Skeletal muscle tissue (tissue), 4 donors: ENCODE data around the gene C19orf18. TPM values are rescaled to one million over a fixed set of nuclear protein-coding genes. Genes with fewer than 3 reads are reported as not detected.
A peak's percentile ranks its signal among the peaks of the same experiment; 100 is the strongest.
"Not testable (repeated sequence)": the region's sequence is repeated elsewhere in the genome, so short reads cannot be mapped to it uniquely, and the experiment has no call there.

ENCODE experiments used
- H3K27ac ChIP-seq: one replicate; pipeline ENCODE4 v1.7.0; 2013; ENCODE audit warnings: mild to moderate bottlenecking, low read depth, low read length, inconsistent platforms
- H3K27me3 ChIP-seq, 3 donors: one replicate each; pipeline ENCODE4 v1.7.0; 2013; ENCODE audit warnings: low read length in 3 of 3; ENCODE audit not compliant: control insufficient read depth in 3 of 3, insufficient read depth in 3 of 3
- H3K36me3 ChIP-seq, 3 donors: one replicate each; pipeline ENCODE4 v1.7.0; 2013; ENCODE audit warnings: low read length in 3 of 3; ENCODE audit not compliant: control insufficient read depth in 3 of 3, insufficient read depth in 3 of 3
- H3K4me1 ChIP-seq, 3 donors: one replicate each; pipeline ENCODE4 v1.7.0; 2013; ENCODE audit warnings: low read length in 3 of 3, mild to moderate bottlenecking in 3 of 3; ENCODE audit not compliant: control insufficient read depth in 3 of 3, insufficient read depth in 3 of 3
- H3K4me3 ChIP-seq, 3 donors: one replicate each; pipeline ENCODE4 v1.7.0; 2013; ENCODE audit warnings: low read length in 3 of 3
- H3K9ac ChIP-seq, 3 donors: one replicate each; pipeline ENCODE4 v1.7.0; 2013; ENCODE audit warnings: low read length in 3 of 3, mild to moderate bottlenecking in 3 of 3, moderate library complexity in 2 of 3, low read depth in 1 of 3
- H3K9me3 ChIP-seq, 3 donors: one replicate each; pipeline ENCODE4 v1.7.0; 2013; ENCODE audit warnings: low read length in 3 of 3; ENCODE audit not compliant: control insufficient read depth in 3 of 3
- total RNA-seq: library from RNA; depleted of rRNA; stranded (reverse); fragments of >200 nt; gene quantifications from one replicate; pipeline ENCODE4 v1.2.3, GENCODE V29; 2014
- donor health status: Osteomylitis.

The C19orf18 gene
- not detected for total RNA-seq

GRCh38 chr19:57974434-57974833 is at the start of gene C19orf18:
Gene C19orf18 (minus strand): TSS chr19:57974534. CDS start chr19:57974432, 102 bp downstream.
- peak within 1 kb of the TSS in 1 of 3 donors; percentile 25 for H3K4me3 ChIP-seq
- no peak within 1 kb of the TSS for H3K9ac ChIP-seq

DNA sequence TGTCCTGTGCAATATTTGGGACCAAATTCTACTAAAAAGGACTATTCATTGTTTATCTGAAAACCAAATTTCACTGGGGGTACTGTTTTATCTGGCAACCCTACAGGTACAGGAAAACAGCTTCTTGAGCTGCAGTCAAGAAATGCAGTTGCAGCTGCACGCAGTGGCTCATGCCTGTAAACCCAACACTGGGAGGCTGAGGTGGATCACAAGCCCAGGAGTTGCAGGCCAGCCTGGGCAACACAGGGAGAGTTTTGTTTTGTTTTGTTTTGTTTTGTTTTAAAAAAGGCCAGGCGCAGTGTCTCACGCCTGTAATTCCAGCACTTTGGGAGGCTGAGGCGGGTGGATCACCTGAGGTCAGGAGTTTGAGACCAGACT is 47.9 kb upstream of the C19orf18 start:
- peaks cover 0 to 4% (median 0%) of the 10 kb centered on the region in 3 donors for H3K27me3 ChIP-seq
- no peak overlapping the region for H3K9ac ChIP-seq
- no peaks in the 10 kb centered on the region for H3K36me3 ChIP-seq
- H3K9me3 ChIP-seq = peaks cover 0 to 17% (median 7%) of the 10 kb centered on the region in 3 donors
- H3K4me1 ChIP-seq = no peaks in the 10 kb centered on the region
- no peak overlapping the region for H3K4me3 ChIP-seq
- no peak overlapping the region for H3K27ac ChIP-seq

More at GRCh38 chr19:57974434-57974833, at the start of gene C19orf18:
- H3K9me3 ChIP-seq = peaks cover 45 to 80% (median 73%) of the 10 kb centered on the region in 3 donors
- peaks cover 45 to 65% (median 52%) of the 10 kb centered on the region in 3 donors for H3K36me3 ChIP-seq
- no peaks in the 10 kb centered on the region for H3K4me1 ChIP-seq
- H3K27ac ChIP-seq = no peak within 1 kb of the TSS
- H3K27me3 ChIP-seq = no peaks in the 10 kb centered on the region

DNA sequence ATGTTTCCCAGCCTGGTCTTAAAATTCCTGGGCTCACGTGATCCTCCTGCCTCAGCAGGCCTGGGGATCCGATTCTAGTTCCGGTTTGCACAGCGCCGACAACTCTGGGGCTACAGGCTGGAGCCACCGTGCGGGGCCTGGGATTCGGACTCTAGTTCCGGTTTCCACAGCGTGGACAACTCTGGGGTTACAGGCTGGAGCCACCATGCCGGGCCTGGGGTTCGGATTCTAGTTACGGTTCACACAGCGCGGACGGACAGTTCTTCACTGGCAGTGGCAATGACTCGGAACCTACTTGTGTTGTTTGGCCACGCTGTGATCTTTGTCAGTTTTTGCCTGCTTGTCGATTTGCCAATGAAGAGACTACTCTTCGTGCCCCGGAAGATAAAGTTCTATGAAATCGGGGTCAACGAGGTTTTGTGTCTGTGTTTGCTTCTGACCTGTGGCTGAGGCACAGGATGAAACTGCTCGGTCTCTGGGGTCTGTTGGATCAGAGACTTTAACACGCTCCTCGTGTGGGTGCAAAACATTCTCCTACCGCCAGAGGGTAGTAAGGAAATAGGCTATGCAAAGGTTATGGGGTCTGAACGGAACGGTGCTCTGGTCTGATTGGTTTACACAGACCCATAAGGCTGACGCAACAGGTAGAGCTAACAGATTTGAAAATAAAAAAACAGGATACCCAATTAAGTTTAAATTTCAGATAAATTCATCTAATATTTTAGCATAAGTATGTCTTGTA is 47.4 kb upstream of the C19orf18 start:
- Histone ChIP-seq H3K27ac (no peak overlapping the region), H3K36me3 (no peaks in the 10 kb centered on the region), H3K4me1 (no peaks in the 10 kb centered on the region), H3K27me3 (peaks cover 0 to 4% (median 3%) of the 10 kb centered on the region in 3 donors), H3K4me3 (no peak overlapping the region), H3K9me3 (peaks cover 0 to 17% (median 7%) of the 10 kb centered on the region in 3 donors), H3K9ac (no peak overlapping the region)

DNA sequence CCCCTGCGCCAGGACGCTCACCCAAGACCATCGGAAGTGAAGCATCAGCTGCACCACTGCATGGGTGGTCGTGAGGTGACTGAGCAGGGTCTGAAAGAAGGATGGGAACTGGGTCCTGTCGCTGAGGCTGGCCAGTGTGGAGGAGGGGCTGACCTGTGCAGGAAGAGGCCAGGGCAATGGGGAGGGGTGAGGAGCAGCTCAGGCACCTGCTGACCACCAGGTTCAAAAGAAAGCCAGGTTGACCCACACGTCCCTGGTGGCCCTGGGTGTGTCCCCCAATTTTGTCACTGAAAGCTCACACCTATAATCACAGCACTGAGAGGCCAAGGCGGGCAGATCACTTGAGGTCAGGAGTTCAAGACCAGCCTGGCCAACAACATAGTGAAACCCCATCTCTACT is 45.8 kb upstream of the C19orf18 start:
- H3K27ac ChIP-seq = no peak overlapping the region
- no peaks in the 10 kb centered on the region for H3K4me1 ChIP-seq
- H3K36me3 ChIP-seq = no peaks in the 10 kb centered on the region
- no peak overlapping the region for H3K9ac ChIP-seq
- peaks cover 0 to 4% (median 3%) of the 10 kb centered on the region in 3 donors for H3K27me3 ChIP-seq
- no peak overlapping the region for H3K4me3 ChIP-seq
- peaks cover 0 to 17% (median 7%) of the 10 kb centered on the region in 3 donors for H3K9me3 ChIP-seq

GRCh38 chr19:58014141-58014540 is 39.8 kb upstream of the C19orf18 start:
- no peak overlapping the region for H3K9ac ChIP-seq
- H3K27me3 ChIP-seq = peaks cover 0 to 12% (median 10%) of the 10 kb centered on the region in 3 donors
- peaks cover 4 to 9% (median 7%) of the 10 kb centered on the region in 3 donors for H3K4me1 ChIP-seq

DNA sequence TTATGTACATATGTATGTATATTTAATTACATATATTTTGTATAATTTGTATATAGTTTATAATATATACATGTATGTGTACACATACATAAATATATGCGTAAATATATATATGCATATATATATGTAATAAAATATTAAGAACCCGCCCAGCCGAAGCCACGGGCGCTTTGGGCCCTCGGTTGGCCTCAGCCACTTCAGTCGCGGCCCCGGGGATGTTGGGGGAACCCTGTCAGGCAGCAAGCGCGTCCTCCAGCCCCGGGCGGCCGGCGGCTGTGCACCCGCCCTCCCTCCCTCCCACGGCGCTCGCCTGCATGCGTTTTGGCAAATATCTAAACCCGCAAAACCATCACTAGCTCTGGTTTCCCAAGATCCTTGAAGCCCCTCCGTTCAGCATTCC is 36.2 kb upstream of the C19orf18 start:
- Histone ChIP-seq H3K4me1 (peaks cover 8 to 9% (median 8%) of the 10 kb centered on the region in 3 donors), H3K36me3 (peaks cover 11 to 18% (median 15%) of the 10 kb centered on the region in 3 donors), H3K4me3 (no peak overlapping the region), H3K27ac (no peak overlapping the region), H3K9ac (no peak overlapping the region), H3K27me3 (peaks cover 0 to 10% (median 9%) of the 10 kb centered on the region in 3 donors), H3K9me3 (peaks cover 3 to 26% (median 10%) of the 10 kb centered on the region in 3 donors)

More at GRCh38 chr19:58014141-58014540, 39.8 kb upstream of the C19orf18 start:
- peaks cover 0 to 2% (median 0%) of the 10 kb centered on the region in 3 donors for H3K36me3 ChIP-seq
- H3K27ac ChIP-seq = no peak overlapping the region
- H3K4me3 ChIP-seq = no peak overlapping the region
- peaks cover 0 to 20% (median 5%) of the 10 kb centered on the region in 3 donors for H3K9me3 ChIP-seq

GRCh38 chr19:58009666-58010301 is 35.5 kb upstream of the C19orf18 start:
- H3K27ac ChIP-seq = no peak overlapping the region
- peak overlapping the region; percentile 50 to 77 (median 57) for H3K9ac ChIP-seq
- peaks cover 0 to 10% (median 9%) of the 10 kb centered on the region in 3 donors for H3K27me3 ChIP-seq
- peak overlapping the region; percentile 68 to 71 (median 69) for H3K4me3 ChIP-seq
- H3K9me3 ChIP-seq = peaks cover 3 to 26% (median 12%) of the 10 kb centered on the region in 3 donors
- H3K36me3 ChIP-seq = peaks cover 13 to 19% (median 18%) of the 10 kb centered on the region in 3 donors
- peaks cover 8 to 9% (median 8%) of the 10 kb centered on the region in 3 donors for H3K4me1 ChIP-seq

GRCh38 chr19:58009301-58009665 is 34.9 kb upstream of the C19orf18 start:
- peaks cover 8 to 12% (median 11%) of the 10 kb centered on the region in 3 donors for H3K4me1 ChIP-seq
- peaks cover 0 to 10% (median 9%) of the 10 kb centered on the region in 3 donors for H3K27me3 ChIP-seq
- peaks cover 18 to 22% (median 22%) of the 10 kb centered on the region in 3 donors for H3K36me3 ChIP-seq
- H3K9ac ChIP-seq = peak overlapping the region in 1 of 3 donors; percentile 50
- no peak overlapping the region for H3K27ac ChIP-seq
- peak overlapping the region; percentile 68 to 71 (median 69) for H3K4me3 ChIP-seq
- peaks cover 4 to 25% (median 15%) of the 10 kb centered on the region in 3 donors for H3K9me3 ChIP-seq

GRCh38 chr19:58008877-58009276 is 34.5 kb upstream of the C19orf18 start:
- not testable (repeated sequence) for H3K27ac ChIP-seq, H3K4me3 ChIP-seq, H3K9ac ChIP-seq
- Histone ChIP-seq H3K4me1 (peaks cover 8 to 14% (median 13%) of the 10 kb centered on the region in 3 donors), H3K36me3 (peaks cover 21 to 25% (median 25%) of the 10 kb centered on the region in 3 donors), H3K9me3 (peaks cover 7 to 27% (median 12%) of the 10 kb centered on the region in 3 donors), H3K27me3 (peaks cover 0 to 10% (median 9%) of the 10 kb centered on the region in 3 donors)
